Endothelial cell of umbilical vein (primary cell): Measurements from ENCODE around the gene NAV2. TPM values are rescaled to one million over a fixed set of nuclear protein-coding genes. Genes with fewer than 3 reads are reported as not detected.
A peak's percentile ranks its signal among the peaks of the same experiment; 100 is the strongest.

ENCODE experiments used
- BruUV-seq: library from RNA; stranded (reverse); fragments of 400-500 nt; replicated peaks from 2 replicates; lab custom pipeline; 2021; lab: Mats Ljungman, UMichigan
- CTCF ChIA-PET: fragments of 300-600, 350-600 bp; sonication (Branson Sonifier 250); formaldehyde crosslinking; loops from one replicate; lab custom pipeline; 2021; ENCODE audit warnings: antibody characterized with exemption, inconsistent platforms; lab: Charles Lee
- POLR2A ChIA-PET: fragments of 300-600, 350-600 bp; sonication (Branson Sonifier 250); formaldehyde crosslinking; loops from one replicate; lab custom pipeline; 2021; ENCODE audit warnings: antibody characterized with exemption, inconsistent platforms; lab: Charles Lee
- DNase-seq: peaks from one replicate; pipeline ENCODE4 v3.0.0-alpha.2; 2011; ENCODE audit warnings: low read depth, low spot score
- FAIRE-seq: peaks from 2 replicates; lab custom pipeline; 2011; peaks lifted over from hg19 to GRCh38; lab: Jason Lieb, UNC
- H2AFZ ChIP-seq: 2 replicates; pipeline ENCODE4 v1.6.0; 2012; ENCODE audit warnings: low read depth, low read length, control low read depth, inconsistent platforms
- H3K27ac ChIP-seq: 2 replicates; pipeline ENCODE4 v1.5.1; 2011; ENCODE audit warnings: low read depth, mild to moderate bottlenecking, control low read depth, low read length, moderate library complexity; ENCODE audit not compliant: insufficient read depth
- H3K27me3 ChIP-seq, 2 experiments: 2 replicates each; pipeline versions ENCODE4 v1.6.0 to v1.6.1; 2011; ENCODE audit warnings: low read length in 2 of 2, mixed read lengths in 1 of 2; ENCODE audit not compliant: control insufficient read depth in 2 of 2, insufficient read depth in 2 of 2
- H3K36me3 ChIP-seq, 2 experiments: 2 replicates in 1 of 2; 3 replicates in 1 of 2; pipeline ENCODE4 v1.5.1; 2011; ENCODE audit warnings: low read length in 2 of 2, mild to moderate bottlenecking in 1 of 2, moderate library complexity in 1 of 2; ENCODE audit not compliant: control insufficient read depth in 2 of 2, insufficient read depth in 2 of 2; ENCODE audit errors: extremely low read depth in 1 of 2
- H3K4me1 ChIP-seq: 3 replicates; pipeline ENCODE4 v1.5.1; 2011; ENCODE audit warnings: mild to moderate bottlenecking, low read length; ENCODE audit not compliant: control insufficient read depth, insufficient read depth; ENCODE audit errors: extremely low read depth
- H3K4me2 ChIP-seq: 2 replicates; pipeline ENCODE4 v1.6.1; 2011; ENCODE audit warnings: low read length, control low read depth, mixed read lengths; ENCODE audit not compliant: insufficient read depth
- H3K4me3 ChIP-seq, 3 experiments: fragments of 200-600 bp in 1 of 3; sonication (generic), shearing (Covaris generic) in 1 of 3; replicated peaks in 1 of 3; 2 replicates each; pipeline ENCODE4 v1.5.1; 2011 to 2016; ENCODE audit warnings: control low read depth in 3 of 3, low read length in 3 of 3, mild to moderate bottlenecking in 2 of 3, inconsistent platforms in 1 of 3, low read depth in 1 of 3, moderate library complexity in 1 of 3; ENCODE audit not compliant: insufficient read depth in 1 of 3
- H3K79me2 ChIP-seq: 2 replicates; pipeline ENCODE4 v1.6.0; 2012; ENCODE audit warnings: low read length, inconsistent platforms; ENCODE audit not compliant: control insufficient read depth, insufficient read depth
- H3K9ac ChIP-seq: replicated peaks from 2 replicates; pipeline ENCODE3; 2011; ENCODE audit warnings: low read length, control low read depth; ENCODE audit not compliant: insufficient read depth; ENCODE audit errors: extremely low read depth
- H3K9me1 ChIP-seq: replicated peaks from 3 replicates; pipeline ENCODE4 v1.6.0; 2011; ENCODE audit warnings: mild to moderate bottlenecking, low read length; ENCODE audit not compliant: control insufficient read depth, insufficient read depth; ENCODE audit errors: extremely low read depth
- H3K9me3 ChIP-seq: replicated peaks from 2 replicates; pipeline ENCODE4 v1.5.1; 2012; ENCODE audit warnings: low read length, inconsistent platforms; ENCODE audit not compliant: control insufficient read depth, insufficient read depth
- H4K20me1 ChIP-seq: replicated peaks from 2 replicates; pipeline ENCODE3; 2011; ENCODE audit warnings: mild to moderate bottlenecking, low read length; ENCODE audit not compliant: control insufficient read depth, insufficient read depth; ENCODE audit errors: extremely low read depth
- EZH2 ChIP-seq: IDR thresholded peaks from 2 replicates; pipeline ENCODE4 v1.6.1; 2012; ENCODE audit warnings: borderline replicate concordance, low read depth, mild to moderate bottlenecking, moderate library complexity, low read length, inconsistent platforms; ENCODE audit not compliant: severe bottlenecking
- FOS ChIP-seq: IDR thresholded peaks from 2 replicates; pipeline ENCODE4 v1.6.1; 2011; ENCODE audit warnings: mild to moderate bottlenecking, low read length, moderate library complexity, borderline replicate concordance; ENCODE audit not compliant: insufficient read depth
- GATA2 ChIP-seq: IDR thresholded peaks from 2 replicates; pipeline ENCODE4 v1.7.0; 2011; ENCODE audit warnings: low read depth, mild to moderate bottlenecking, moderate library complexity, mixed read lengths, low read length; ENCODE audit not compliant: insufficient read length, insufficient read depth
- JUN ChIP-seq: IDR thresholded peaks from 2 replicates; pipeline ENCODE4 v1.6.1; 2011; ENCODE audit warnings: borderline replicate concordance, low read depth; ENCODE audit not compliant: insufficient read length, insufficient read depth
- MYC ChIP-seq: IDR thresholded peaks from one replicate; pipeline ENCODE4 v1.6.1; 2011; ENCODE audit warnings: mild to moderate bottlenecking, low read depth, low read length
- POLR2A ChIP-seq: IDR thresholded peaks from 2 replicates; pipeline ENCODE4 v1.6.1; 2012; ENCODE audit warnings: low read depth, mild to moderate bottlenecking, control low read depth, low read length
- POLR2AphosphoS5 ChIP-seq: IDR thresholded peaks from 2 replicates; pipeline ENCODE4 v1.6.1; 2012; ENCODE audit warnings: low read depth, mild to moderate bottlenecking, control low read depth, low read length, moderate library complexity; ENCODE audit not compliant: insufficient read depth
- dilution Hi-C: fragments of 300-500 bp; cut with MboI; formaldehyde crosslinking; loops from one replicate; pipeline ENCODE4 v1.15.0; 2019; ENCODE audit warnings: low sequenced_read_pairs; ENCODE audit not compliant: extremely low pct_ligation_motif_present
- intact Hi-C: fragments of 100-400 bp; cut with micrococcal nuclease; formaldehyde crosslinking; loops from one replicate; pipeline ENCODE4 v1.10.0; 2022
- polyA plus RNA-seq, 4 experiments: library from polyadenylated mRNA; depleted of rRNA in 3 of 4; stranded (reverse) in 3 of 4; unstranded in 1 of 4; fragments of >200 nt; gene quantifications; 2 replicates each; pipeline versions ENCODE4 v1.2.1 to v1.2.3, GENCODE V29; 2011 to 2012; ENCODE audit warnings: missing spikeins in 1 of 4
- total RNA-seq: library from RNA; stranded (reverse); gene quantifications from 2 replicates; pipeline ENCODE4 v1.2.3, GENCODE V29; 2021
- TF ChIP-seq, protein P1 (sequence below), 2 donors: IDR thresholded peaks; 1 replicate in 1 of 2; 2 replicates in 1 of 2; pipeline ENCODE4 v1.5.1; 2011; ENCODE audit warnings: low read length in 2 of 2, mild to moderate bottlenecking in 2 of 2, moderate library complexity in 2 of 2, control low read depth in 1 of 2, inconsistent platforms in 1 of 2, low read depth in 1 of 2; ENCODE audit not compliant: insufficient read depth in 1 of 2; ENCODE audit errors: extremely low read depth in 1 of 2
- TF ChIP-seq, protein P2 (sequence below): IDR thresholded peaks from 2 replicates; pipeline ENCODE4 v1.6.1; 2011; ENCODE audit not compliant: insufficient read depth, insufficient read length

NAV2 gene
- total and polyA plus RNA-seq, 2 donors (not counting 3 experiments of a cell fraction or from before 2014, with no cell fraction given) = 10.9 to 68.0 TPM

GRCh38 chr11:19953909-19954308 is 241.3 kb downstream of the NAV2 start:
- ChIA-PET POLR2A (no interaction called here), CTCF (interaction anchor here (0.7 to 5.8 kb wide), 26 partner anchors 10 to 396 kb away, joined by 3 to 91 read pairs (median 5); no protein-coding TSS in a partner anchor)
- Histone ChIP-seq H4K20me1 (no peaks in the 10 kb centered on the region), H3K9me1 (no peaks in the 10 kb centered on the region), H3K79me2 (peaks cover 29% of the 10 kb centered on the region), H2AFZ (no peak overlapping the region), H3K9ac (no peak overlapping the region), H3K4me3 (no peak overlapping the region), H3K27me3 (no peaks in the 10 kb centered on the region), H3K27ac (peak overlapping the region; percentile 50), H3K9me3 (no peaks in the 10 kb centered on the region), H3K4me1 (peaks cover 44% of the 10 kb centered on the region), H3K36me3 (peaks cover 3 to 5% of the 10 kb centered on the region in 2 experiments), H3K4me2 (no peak overlapping the region)
- intact Hi-C loops (loop anchor here (5.0 kb wide), 1 partner anchor 383 kb away; no protein-coding TSS in a partner anchor), dilution Hi-C loops (no loop called here)
- TF ChIP-seq, protein P1, sequence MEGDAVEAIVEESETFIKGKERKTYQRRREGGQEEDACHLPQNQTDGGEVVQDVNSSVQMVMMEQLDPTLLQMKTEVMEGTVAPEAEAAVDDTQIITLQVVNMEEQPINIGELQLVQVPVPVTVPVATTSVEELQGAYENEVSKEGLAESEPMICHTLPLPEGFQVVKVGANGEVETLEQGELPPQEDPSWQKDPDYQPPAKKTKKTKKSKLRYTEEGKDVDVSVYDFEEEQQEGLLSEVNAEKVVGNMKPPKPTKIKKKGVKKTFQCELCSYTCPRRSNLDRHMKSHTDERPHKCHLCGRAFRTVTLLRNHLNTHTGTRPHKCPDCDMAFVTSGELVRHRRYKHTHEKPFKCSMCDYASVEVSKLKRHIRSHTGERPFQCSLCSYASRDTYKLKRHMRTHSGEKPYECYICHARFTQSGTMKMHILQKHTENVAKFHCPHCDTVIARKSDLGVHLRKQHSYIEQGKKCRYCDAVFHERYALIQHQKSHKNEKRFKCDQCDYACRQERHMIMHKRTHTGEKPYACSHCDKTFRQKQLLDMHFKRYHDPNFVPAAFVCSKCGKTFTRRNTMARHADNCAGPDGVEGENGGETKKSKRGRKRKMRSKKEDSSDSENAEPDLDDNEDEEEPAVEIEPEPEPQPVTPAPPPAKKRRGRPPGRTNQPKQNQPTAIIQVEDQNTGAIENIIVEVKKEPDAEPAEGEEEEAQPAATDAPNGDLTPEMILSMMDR (IDR thresholded peaks at IDR 0.05; ENCODE audit: extremely low read depth in 1 of 2, insufficient read depth in 1 of 2, low read depth in 1 of 2, low read length in 2 of 2) = peak; percentile 55 to 62
- peak; percentile 58 for TF ChIP-seq FOS
- TF ChIP-seq MYC = no peak
- TF ChIP-seq JUN = peak; percentile 36
- BruUV-seq = no TSS peak
- FAIRE-seq (peak; percentile 92), DNase-seq (peak; percentile 78)

- H3K9me3 ChIP-seq = no peaks in the 10 kb centered on the region
- CTCF ChIA-PET = interaction anchor here (1.3 kb wide), 1 partner anchor 178 kb away, joined by 4 read pairs; no protein-coding TSS in a partner anchor
- H3K4me3 ChIP-seq = no peak overlapping the region
- DNase-seq (no peak), FAIRE-seq (no peak)
- H3K79me2 ChIP-seq = peaks cover 30% of the 10 kb centered on the region
- TF ChIP-seq POLR2A (no peak), EZH2 (no peak), JUN (no peak), GATA2 (no peak), MYC (no peak), POLR2AphosphoS5 (no peak), FOS (no peak)
- TF ChIP-seq, protein P2, sequence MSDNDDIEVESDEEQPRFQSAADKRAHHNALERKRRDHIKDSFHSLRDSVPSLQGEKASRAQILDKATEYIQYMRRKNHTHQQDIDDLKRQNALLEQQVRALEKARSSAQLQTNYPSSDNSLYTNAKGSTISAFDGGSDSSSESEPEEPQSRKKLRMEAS = no peak
- TF ChIP-seq, protein P1 (IDR thresholded peaks at IDR 0.05; ENCODE audit: extremely low read depth in 1 of 2, insufficient read depth in 1 of 2, low read depth in 1 of 2, low read length in 2 of 2) = no peak
- H3K27me3 ChIP-seq = no peaks in the 10 kb centered on the region
- H3K9ac ChIP-seq = no peak overlapping the region
- no peak overlapping the region for H3K4me2 ChIP-seq
- H2AFZ ChIP-seq = no peak overlapping the region
- dilution Hi-C loops (no loop called here), intact Hi-C loops (loop anchor here (5.0 kb wide), 1 partner anchor 382 kb away; no protein-coding TSS in a partner anchor)
- H3K27ac ChIP-seq = no peak overlapping the region
- no peaks in the 10 kb centered on the region for H3K36me3 ChIP-seq
- POLR2A ChIA-PET = no interaction called here
- no TSS peak for BruUV-seq
- no peaks in the 10 kb centered on the region for H4K20me1 ChIP-seq
- no peaks in the 10 kb centered on the region for H3K9me1 ChIP-seq
- H3K4me1 ChIP-seq = peaks cover 44% of the 10 kb centered on the region
These were observed 242.3 kb downstream of the NAV2 start for GRCh38 chr11:19954899-19955298.
